Nephron progenitor cell (in vitro differentiated cells): ENCODE data around the gene CYP26B1.

Source experiments
- DNase-seq: peaks from one replicate; pipeline ENCODE4 v3.0.0; 2021
- H3K27ac Mint-ChIP-seq: 2 replicates; pipeline ENCODE4 v1.8.0; 2021; ENCODE audit warnings: mild to moderate bottlenecking, moderate library complexity, mixed read lengths
- H3K27me3 Mint-ChIP-seq: 2 replicates; pipeline ENCODE4 v1.8.0; 2021; ENCODE audit warnings: mild to moderate bottlenecking, low read depth, mixed read lengths; ENCODE audit not compliant: poor library complexity
- H3K36me3 Mint-ChIP-seq: 2 replicates; pipeline ENCODE4 v1.8.0; 2021; ENCODE audit warnings: low read depth, mixed read lengths
- H3K4me1 Mint-ChIP-seq: 2 replicates; pipeline ENCODE4 v1.8.0; 2021; ENCODE audit warnings: mixed read lengths
- H3K4me3 Mint-ChIP-seq: 2 replicates; pipeline ENCODE4 v1.8.0; 2021; ENCODE audit warnings: mild to moderate bottlenecking, moderate library complexity, mixed read lengths
- H3K9me3 Mint-ChIP-seq: 2 replicates; pipeline ENCODE4 v1.8.0; 2021; ENCODE audit warnings: mild to moderate bottlenecking, moderate library complexity, mixed read lengths
- TF ChIP-seq, protein P1 (sequence below): fragments of 200-600 bp; sonication (generic); IDR thresholded peaks from 2 replicates; pipeline ENCODE4 v1.5.0; 2021; ENCODE audit warnings: antibody characterized with exemption

CYP26B1 gene

DNA sequence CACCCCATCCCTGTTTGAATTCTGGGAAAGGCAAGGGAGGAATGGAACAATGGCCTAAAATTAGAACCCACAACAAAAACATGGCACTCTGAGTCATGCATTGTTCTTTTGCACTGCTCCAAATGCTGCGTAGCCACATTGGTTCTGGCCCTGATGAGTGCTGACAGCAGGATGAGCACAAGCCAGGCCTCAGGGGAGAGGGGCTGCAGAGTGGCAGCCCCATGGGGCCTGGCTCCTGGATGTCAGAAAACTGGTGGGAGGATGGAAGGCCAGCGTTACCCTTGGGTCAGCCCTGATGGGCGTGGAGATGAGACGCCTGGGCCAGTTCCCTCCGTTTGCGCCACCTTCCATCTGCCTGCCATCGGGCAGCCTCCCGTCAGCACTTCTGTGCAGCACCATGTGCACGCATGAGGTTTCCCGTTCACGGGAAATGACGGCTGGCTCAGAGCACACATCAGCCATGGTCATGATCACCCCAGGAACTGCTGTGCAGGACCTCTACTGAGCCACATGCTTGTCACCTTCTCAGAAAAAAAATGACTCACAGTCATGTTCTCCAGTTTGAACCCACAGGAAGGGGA lies 65.6 kb downstream of the CYP26B1 start:
- Mint-ChIP-seq H3K4me3 (no peak overlapping the region), H3K27me3 (peaks cover 13% of the 10 kb centered on the region), H3K36me3 (no peaks in the 10 kb centered on the region), H3K9me3 (peaks cover 6% of the 10 kb centered on the region), H3K4me1 (no peaks in the 10 kb centered on the region), H3K27ac (no peak overlapping the region)
- TF ChIP-seq, protein P1, sequence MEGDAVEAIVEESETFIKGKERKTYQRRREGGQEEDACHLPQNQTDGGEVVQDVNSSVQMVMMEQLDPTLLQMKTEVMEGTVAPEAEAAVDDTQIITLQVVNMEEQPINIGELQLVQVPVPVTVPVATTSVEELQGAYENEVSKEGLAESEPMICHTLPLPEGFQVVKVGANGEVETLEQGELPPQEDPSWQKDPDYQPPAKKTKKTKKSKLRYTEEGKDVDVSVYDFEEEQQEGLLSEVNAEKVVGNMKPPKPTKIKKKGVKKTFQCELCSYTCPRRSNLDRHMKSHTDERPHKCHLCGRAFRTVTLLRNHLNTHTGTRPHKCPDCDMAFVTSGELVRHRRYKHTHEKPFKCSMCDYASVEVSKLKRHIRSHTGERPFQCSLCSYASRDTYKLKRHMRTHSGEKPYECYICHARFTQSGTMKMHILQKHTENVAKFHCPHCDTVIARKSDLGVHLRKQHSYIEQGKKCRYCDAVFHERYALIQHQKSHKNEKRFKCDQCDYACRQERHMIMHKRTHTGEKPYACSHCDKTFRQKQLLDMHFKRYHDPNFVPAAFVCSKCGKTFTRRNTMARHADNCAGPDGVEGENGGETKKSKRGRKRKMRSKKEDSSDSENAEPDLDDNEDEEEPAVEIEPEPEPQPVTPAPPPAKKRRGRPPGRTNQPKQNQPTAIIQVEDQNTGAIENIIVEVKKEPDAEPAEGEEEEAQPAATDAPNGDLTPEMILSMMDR: no peak
- no peak for DNase-seq

DNA sequence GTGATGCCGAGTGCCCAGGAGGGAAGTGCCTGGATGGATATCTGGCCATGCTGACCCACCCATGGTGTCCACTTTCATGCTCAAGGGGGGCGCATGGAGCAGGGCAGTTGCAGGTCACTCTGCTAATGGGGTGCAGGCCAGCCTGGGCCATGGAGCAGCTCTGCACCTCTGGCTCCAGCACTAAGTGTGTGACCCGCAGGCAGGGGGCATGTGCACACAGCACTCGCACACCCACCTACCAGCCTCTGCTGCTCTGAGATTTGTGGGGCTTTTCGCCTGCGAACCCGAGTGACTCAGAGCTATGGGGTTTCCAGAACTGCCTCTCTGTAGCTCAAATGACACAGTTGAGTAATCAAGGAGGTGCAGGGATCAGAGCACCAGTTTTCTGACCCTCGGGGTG lies 66.2 kb downstream of the CYP26B1 start:
- H3K4me1 Mint-ChIP-seq: no peaks in the 10 kb centered on the region
- TF ChIP-seq, protein P1: no peak
- no peak overlapping the region for H3K27ac Mint-ChIP-seq
- peaks cover 6% of the 10 kb centered on the region for H3K9me3 Mint-ChIP-seq
- no peak overlapping the region for H3K4me3 Mint-ChIP-seq
- DNase-seq: no peak
- H3K27me3 Mint-ChIP-seq: peaks cover 13% of the 10 kb centered on the region
- no peaks in the 10 kb centered on the region for H3K36me3 Mint-ChIP-seq

GRCh38 chr2:72080286-72081145 lies 67.1 kb downstream of the CYP26B1 start:
- H3K9me3 Mint-ChIP-seq: peaks cover 7% of the 10 kb centered on the region
- TF ChIP-seq, protein P1: no peak
- H3K36me3 Mint-ChIP-seq: no peaks in the 10 kb centered on the region
- H3K27me3 Mint-ChIP-seq: peaks cover 12% of the 10 kb centered on the region
- H3K4me3 Mint-ChIP-seq: no peak overlapping the region
- no peaks in the 10 kb centered on the region for H3K4me1 Mint-ChIP-seq
- no peak for DNase-seq
- H3K27ac Mint-ChIP-seq: no peak overlapping the region
